Stimulated activated CD8-positive, alpha-beta memory T cell treated with anti-CD3 and anti-CD28 coated beads, Interleukin-7, amount 100 ng/mL, for 24 hours (primary cell): ENCODE results near the gene PVR.
"Not testable (repeated sequence)": the region's sequence is repeated elsewhere in the genome, so short reads cannot be mapped to it uniquely, and the experiment has no call there.

Source experiments
- DNase-seq: peaks from one replicate; pipeline ENCODE4 v3.0.0-alpha.2; 2020; ENCODE audit warnings: low read depth

PVR gene

GRCh38 chr19:44618640-44619357 is 24.9 kb upstream of the PVR start:
- no peak for DNase-seq

GRCh38 chr19:44620667-44621066 is 23.0 kb upstream of the PVR start:
- no peak for DNase-seq

- DNase-seq: no peak
These were observed 22.3 kb upstream of the PVR start for GRCh38 chr19:44621367-44621766.

- DNase-seq: no peak
These were observed 20.6 kb upstream of the PVR start for GRCh38 chr19:44623080-44623479.

DNA sequence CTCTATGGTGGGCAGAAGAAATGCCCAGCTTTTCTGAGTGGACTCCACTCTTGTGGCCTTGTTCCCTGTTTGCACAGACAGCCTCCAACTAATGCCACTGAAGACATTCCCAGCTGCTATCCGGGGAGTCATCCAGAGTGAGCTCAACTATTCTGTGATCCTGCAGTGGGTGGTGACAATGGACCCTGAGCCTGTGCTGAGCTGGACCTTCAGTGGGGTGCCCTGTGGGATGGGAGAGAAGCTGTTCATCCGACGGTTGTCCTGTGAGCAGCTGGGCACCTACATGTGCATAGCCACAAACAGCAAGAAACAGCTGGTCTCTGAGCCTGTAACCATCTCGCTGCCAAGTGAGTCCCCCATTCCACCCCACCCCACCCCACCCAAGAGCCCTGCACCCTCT is 20.1 kb upstream of the PVR start:
- no peak for DNase-seq

DNA sequence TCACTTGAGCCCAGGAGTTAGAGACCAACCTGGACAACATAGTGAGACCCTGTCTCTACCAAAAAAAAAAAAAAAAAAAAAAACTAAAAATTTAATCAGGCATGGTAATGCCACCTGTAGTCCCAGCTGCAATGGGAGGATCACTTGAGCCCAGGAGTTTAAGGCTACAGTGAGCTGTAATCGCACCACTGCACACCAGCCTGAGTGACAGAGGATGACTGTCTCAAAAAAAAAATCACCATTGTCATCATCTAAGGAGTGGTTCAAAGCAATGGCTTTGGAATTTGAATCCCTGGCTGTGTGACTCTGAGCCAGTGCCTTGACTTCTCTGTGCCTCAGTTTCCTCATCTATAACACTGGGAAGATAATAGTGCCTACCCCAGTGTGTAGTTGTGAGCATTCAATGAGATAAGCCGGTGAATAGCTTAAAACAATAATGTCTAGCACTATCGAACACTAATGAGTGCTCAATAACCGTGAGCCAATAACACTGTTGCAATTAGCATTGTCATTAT is 18.8 kb upstream of the PVR start:
- no peak for DNase-seq

- not testable (repeated sequence) for DNase-seq
These were observed 18.1 kb upstream of the PVR start for GRCh38 chr19:44625637-44626036.

GRCh38 chr19:44626048-44626624 is 17.6 kb upstream of the PVR start:
- no peak for DNase-seq

- no peak for DNase-seq
These were observed 16.1 kb upstream of the PVR start for GRCh38 chr19:44627631-44628030.

DNA sequence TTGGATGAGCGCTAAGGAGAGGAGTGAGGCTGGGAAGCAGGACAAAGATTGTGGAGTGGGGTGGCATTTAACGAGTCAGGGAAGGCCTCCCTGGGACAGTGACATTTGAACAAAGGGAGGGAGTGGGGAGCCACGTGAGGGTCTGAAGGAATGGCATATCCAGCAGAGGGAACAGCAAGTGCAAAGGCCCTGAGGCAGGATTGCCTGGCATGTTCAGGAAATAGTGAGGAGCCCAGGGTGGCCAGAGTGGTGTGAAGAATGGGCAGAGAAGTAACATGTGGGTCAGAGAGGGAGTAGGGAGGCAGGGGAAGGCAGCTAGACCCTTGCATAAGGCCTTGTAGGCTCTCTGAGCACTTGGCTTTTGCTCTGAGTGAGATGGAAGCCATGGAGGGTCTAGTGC is 14.9 kb upstream of the PVR start:
- no peak for DNase-seq

- not testable (repeated sequence) for DNase-seq
These were observed 12.1 kb upstream of the PVR start for GRCh38 chr19:44631611-44632010.

DNA sequence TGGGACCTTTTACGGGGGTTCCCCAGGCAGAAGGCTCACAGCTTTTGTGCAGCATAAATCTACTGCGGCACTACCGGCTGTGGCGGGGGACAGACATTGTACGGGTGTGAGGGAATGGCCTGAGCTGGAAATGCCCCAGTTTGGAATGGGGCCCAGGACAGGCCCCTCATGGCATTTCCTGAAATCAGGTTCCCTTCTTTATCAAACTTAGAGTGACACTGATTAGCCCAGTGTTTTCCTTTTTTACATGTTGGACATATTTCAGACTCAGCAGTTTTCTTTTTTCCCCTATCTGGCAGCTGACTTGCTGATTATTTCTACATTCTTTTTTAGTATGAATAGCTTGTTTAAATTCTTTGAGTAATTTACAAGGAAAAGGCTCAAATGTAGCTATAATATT is 9.7 kb upstream of the PVR start:
- not testable (repeated sequence) for DNase-seq

DNA sequence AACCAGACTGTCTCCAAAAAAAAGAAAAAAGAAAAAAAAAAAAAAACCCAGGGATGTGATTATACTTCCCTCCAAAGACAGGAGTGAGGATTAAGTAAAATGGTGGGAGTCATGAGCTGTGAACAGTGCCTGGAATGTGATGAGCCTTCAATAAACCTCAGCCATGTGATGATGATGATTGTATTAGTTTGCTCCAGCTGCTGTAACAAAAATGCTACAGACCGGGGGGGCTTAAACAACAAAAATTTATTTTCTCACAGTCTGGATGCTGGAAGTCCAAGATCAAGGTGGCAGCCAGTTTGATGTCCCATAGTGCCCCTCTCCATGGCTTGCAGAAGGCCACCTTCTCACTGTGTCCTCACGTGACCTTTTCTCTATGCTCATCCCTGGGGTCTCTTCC is 8.9 kb upstream of the PVR start:
- DNase-seq: no peak

DNA sequence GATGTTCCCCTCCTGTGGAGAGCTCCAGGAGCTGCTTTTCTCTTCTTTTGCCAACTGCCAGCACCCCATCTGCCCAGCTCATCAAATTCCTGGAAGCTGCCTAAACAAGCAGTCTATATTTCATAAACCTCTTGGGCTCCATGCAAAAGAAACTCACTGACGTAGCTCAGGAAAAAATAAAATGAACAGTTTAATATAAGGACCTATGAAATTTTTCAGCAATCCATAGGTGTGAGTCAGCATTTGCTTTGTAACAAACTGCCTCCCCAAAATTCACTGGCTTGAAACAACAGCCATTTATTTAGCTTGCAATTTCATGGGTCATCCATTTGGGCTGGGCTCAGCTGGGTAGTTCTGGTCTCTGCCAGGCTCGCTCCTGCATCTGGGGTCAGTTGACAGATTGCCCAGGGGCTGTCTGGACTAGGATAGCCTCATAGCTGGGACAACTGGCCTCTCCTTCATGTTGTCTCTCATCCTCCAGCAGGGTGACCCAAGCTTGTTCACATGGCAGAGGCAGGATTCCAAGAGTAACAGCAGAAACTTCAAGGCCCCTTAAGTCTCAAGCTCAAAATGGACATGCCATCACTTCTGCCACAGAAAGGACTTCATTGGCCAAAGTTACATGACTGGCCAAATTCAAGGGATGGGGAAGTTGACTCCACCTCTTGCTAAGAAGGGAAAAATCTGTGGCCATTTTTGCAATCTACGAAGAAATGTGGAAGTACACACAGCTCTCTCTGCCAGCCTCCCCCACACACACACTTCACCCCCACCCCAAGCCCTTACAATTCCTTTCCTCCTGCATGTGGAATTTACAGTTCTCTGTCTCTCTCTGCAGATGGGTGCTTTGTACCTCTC is 7.9 kb upstream of the PVR start:
- no peak for DNase-seq

DNA sequence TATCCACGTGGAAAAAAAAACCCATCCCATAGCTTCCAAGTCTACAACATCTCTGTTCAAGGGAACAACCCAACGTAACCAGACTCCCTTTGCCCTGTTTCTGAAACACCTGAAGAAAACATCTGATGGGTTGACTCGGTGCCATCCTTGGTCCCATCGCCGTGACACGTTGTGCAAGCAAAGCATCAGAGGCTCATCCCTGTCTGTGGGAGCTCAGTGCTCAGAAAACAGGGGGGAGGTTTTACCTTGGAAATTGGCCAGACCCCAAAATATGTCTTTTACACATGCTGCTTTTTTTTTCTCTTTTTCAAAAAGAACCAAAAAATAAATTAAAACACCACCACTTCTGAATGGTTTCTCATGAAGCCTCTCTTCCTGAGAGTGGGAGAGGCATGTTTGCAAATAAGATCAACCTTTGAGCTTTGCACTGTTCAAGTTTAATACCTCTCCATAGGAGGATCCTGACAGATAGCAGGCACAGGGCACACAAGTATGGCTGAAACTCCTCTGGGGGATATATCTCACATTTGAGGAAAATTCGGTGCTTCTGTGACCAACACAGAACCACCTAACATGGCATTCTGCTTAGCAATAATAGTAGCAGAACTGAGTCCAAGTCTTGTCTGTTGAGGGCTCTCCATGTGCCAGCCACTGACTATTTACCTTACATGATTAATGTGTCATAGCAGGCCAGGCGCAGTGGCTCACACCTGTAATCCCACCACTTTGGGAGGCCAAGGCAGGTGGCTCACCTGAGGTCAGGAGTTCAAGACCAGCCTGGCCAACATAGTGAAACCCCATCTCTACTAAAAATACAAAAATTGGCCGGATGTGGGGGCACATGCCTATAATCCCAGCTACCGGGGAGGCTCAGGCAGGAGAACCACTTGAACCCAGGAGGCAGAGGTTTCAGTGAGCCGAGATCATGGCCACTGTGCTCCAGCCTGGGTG is 7.0 kb upstream of the PVR start:
- no peak for DNase-seq

- DNase-seq: no peak
These were observed 6.3 kb upstream of the PVR start for GRCh38 chr19:44637390-44637764.

- no peak for DNase-seq
These were observed 3.2 kb upstream of the PVR start for GRCh38 chr19:44640518-44640917.

GRCh38 chr19:44641501-44642265 is 2.0 kb upstream of the PVR start:
- no peak for DNase-seq

- DNase-seq: no peak
These were observed 1.3 kb upstream of the PVR start for GRCh38 chr19:44642377-44642776.

- no peak for DNase-seq
These were observed 799 bp downstream of the PVR start for GRCh38 chr19:44644402-44645016.
